ENCODE measurements around the gene RYK. TPM values are rescaled to one million over a fixed set of nuclear protein-coding genes. Genes with fewer than 3 reads are reported as not detected.

RYK gene
- total RNA-seq = 100 to 1,000 TPM in 3 of 4 donors, 10 to 100 TPM in 1; 92.7 to 133 (median 115) TPM

DNA sequence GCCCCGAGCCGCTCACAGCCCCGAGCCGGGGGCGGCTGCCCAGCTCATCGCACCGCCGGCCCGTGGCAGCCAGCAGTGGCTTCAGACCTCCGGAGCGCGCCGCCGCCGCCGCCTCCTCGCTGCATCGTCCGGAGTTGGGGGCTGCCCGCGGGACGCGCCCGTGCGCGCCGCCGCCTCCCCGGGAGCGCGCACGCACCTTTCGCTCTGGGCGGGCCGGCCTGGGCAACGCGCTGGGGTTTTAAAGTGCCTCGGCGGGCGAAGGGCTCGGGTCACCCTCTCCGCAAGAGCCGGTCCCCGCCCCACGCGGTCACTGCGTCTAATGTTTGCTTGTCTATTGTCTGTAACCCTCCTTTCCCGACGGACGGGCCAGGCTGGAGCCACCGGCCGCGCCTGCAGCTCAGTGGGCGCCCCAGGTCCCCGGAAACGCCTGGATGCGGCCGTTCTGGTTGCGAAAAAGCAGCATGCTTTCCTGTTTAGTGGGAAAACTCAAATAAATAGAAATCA lies at the start of gene RYK:
Gene RYK (minus strand): TSS at position 143 of the 504 bp plus-strand sequence. CDS start 205 bp downstream, outside the sequence.
- Histone ChIP-seq H3K9me3 (no peaks in the 10 kb centered on the region), H3K27ac (peak within 1 kb of the TSS; percentile 84 to 97 (median 95)), H3K4me3 (peak within 1 kb of the TSS; percentile 85 to 100), H3K36me3 (no peaks in the 10 kb centered on the region), H3K4me1 (peaks cover 0 to 57% (median 0%) of the 10 kb centered on the region in 3 donors), H3K27me3 (no peaks in the 10 kb centered on the region)
- peak; percentile 47 for TF ChIP-seq POLR2AphosphoS5 (IDR thresholded peaks at IDR 0.05)
- TF ChIP-seq POLR2A (IDR thresholded peaks at IDR 0.05) = peak; percentile 70 to 72
- TF ChIP-seq, protein P1, sequence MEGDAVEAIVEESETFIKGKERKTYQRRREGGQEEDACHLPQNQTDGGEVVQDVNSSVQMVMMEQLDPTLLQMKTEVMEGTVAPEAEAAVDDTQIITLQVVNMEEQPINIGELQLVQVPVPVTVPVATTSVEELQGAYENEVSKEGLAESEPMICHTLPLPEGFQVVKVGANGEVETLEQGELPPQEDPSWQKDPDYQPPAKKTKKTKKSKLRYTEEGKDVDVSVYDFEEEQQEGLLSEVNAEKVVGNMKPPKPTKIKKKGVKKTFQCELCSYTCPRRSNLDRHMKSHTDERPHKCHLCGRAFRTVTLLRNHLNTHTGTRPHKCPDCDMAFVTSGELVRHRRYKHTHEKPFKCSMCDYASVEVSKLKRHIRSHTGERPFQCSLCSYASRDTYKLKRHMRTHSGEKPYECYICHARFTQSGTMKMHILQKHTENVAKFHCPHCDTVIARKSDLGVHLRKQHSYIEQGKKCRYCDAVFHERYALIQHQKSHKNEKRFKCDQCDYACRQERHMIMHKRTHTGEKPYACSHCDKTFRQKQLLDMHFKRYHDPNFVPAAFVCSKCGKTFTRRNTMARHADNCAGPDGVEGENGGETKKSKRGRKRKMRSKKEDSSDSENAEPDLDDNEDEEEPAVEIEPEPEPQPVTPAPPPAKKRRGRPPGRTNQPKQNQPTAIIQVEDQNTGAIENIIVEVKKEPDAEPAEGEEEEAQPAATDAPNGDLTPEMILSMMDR (IDR thresholded peaks at IDR 0.05) = no peak
- no peak for TF ChIP-seq EP300 (IDR thresholded peaks at IDR 0.05)
- 0 to 1% methylated on average over 4 to 9 of the region's 59 CpGs for WGBS, 2 donors (ENCODE audit: low coverage in 1 of 2)
- ATAC-seq = peak; percentile 95

DNA sequence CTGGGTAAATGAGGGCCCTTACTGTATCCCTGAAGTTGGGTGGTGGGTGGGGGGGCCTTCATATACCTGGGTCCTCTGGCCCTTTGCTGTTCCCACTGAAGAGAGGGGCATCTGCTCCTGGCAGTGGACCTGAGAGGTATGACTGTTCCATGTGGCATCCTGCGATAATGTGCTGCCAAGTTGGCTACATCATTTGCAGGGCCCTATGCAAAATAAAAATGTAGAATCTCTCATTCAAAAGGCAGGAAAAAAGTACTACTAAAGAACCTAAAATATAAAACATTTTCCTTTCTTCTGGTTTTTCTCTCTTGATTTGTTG lies 49.2 kb upstream of the RYK start:
- TF ChIP-seq POLR2A (IDR thresholded peaks at IDR 0.05) (no peak), POLR2AphosphoS5 (IDR thresholded peaks at IDR 0.05) (no peak), EP300 (IDR thresholded peaks at IDR 0.05) (no peak)
- TF ChIP-seq, protein P1 (IDR thresholded peaks at IDR 0.05) = no peak
- Histone ChIP-seq H3K27ac (peak overlapping the region in 1 of 4 donors; percentile 3), H3K9me3 (no peaks in the 10 kb centered on the region), H3K36me3 (no peaks in the 10 kb centered on the region), H3K4me1 (peaks cover 0 to 4% (median 0%) of the 10 kb centered on the region in 3 donors), H3K4me3 (no peak overlapping the region), H3K27me3 (no peaks in the 10 kb centered on the region)
- WGBS, 2 donors (ENCODE audit: low coverage in 1 of 2) = 50% methylated on average over 1 of the region's 1 CpG; no CpG with 5 or more reads in 1 of the 2 donors
- ATAC-seq = peak; percentile 46

DNA sequence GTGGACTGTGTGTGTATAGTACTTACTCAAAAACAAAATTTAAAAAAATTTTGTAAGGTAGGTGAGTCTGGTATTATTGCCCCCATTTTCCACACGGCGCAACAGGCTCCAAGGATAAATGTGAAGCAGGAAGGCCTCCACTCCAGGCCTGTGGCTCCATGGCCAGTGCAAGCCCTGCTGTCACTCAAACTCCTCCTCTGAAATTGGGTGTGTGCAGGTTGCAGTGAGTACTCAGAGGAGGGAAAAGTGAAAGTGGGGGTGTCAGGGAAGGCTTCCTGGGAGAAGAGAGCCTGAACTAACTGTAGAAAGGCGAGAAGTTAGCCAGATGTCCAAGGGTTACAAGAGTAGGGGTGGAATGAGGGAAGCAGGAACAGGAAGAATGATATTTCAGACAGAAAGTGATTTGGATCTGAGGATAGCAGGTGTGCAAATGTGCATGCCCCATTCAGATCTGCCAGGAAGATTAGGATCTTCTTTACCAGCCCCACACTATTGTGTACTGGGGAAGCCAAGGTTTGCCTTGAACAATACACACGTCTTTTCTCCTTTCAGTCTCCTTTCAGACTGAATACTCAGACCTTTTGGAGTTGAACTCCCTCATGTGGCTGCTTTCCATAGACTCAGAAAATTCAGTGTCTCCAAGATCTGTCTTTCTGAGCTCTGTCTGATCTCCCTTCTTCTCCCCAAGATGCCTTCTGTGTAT lies 48.7 kb upstream of the RYK start:
- no peak for TF ChIP-seq EP300 (IDR thresholded peaks at IDR 0.05)
- TF ChIP-seq POLR2AphosphoS5 (IDR thresholded peaks at IDR 0.05) = no peak
- TF ChIP-seq, protein P1 (IDR thresholded peaks at IDR 0.05) = peak; percentile 23 to 62 (median 60)

DNA sequence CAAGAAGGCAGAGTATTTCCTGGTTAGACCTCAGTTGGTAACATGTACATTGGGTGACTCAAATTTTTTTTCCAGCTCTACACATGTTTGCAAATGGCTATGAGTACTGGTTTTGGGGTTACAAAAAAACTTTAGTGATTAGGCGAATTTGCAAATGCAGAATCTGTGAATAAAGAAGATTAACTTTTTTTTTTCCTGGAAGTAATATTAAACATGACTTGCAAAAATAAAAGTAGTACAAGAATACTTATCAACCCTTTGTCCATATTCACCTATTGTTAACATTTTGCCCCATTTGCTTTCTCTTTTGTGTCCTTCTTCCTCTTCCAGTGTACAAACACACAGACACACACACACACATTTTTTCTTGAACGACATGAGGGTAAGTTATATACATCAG lies 47.6 kb upstream of the RYK start:
- Histone ChIP-seq H3K9me3 (no peaks in the 10 kb centered on the region), H3K4me1 (peaks cover 0 to 4% (median 0%) of the 10 kb centered on the region in 3 donors), H3K27ac (no peak overlapping the region), H3K27me3 (no peaks in the 10 kb centered on the region), H3K4me3 (no peak overlapping the region), H3K36me3 (no peaks in the 10 kb centered on the region)
- 91 to 100% methylated on average over 2 of the region's 2 CpGs for WGBS, 2 donors (ENCODE audit: low coverage in 1 of 2)
- no peak for ATAC-seq
- TF ChIP-seq, protein P1 (IDR thresholded peaks at IDR 0.05) = no peak
- no peak for TF ChIP-seq POLR2AphosphoS5 (IDR thresholded peaks at IDR 0.05)
- no peak for TF ChIP-seq EP300 (IDR thresholded peaks at IDR 0.05)
- TF ChIP-seq POLR2A (IDR thresholded peaks at IDR 0.05) = no peak

More for the DNA sequence above, 48.7 kb upstream of the RYK start:
- H3K9me3 ChIP-seq = no peaks in the 10 kb centered on the region
- 50 to 56% methylated on average over 2 to 4 of the region's 4 CpGs for WGBS, 2 donors (ENCODE audit: low coverage in 1 of 2)
- peak; percentile 81 for ATAC-seq
- H3K36me3 ChIP-seq = no peaks in the 10 kb centered on the region
- peaks cover 0 to 4% (median 0%) of the 10 kb centered on the region in 3 donors for H3K4me1 ChIP-seq
- no peaks in the 10 kb centered on the region for H3K27me3 ChIP-seq
- H3K4me3 ChIP-seq = no peak overlapping the region
- peak overlapping the region in 1 of 4 donors; percentile 3 for H3K27ac ChIP-seq

DNA sequence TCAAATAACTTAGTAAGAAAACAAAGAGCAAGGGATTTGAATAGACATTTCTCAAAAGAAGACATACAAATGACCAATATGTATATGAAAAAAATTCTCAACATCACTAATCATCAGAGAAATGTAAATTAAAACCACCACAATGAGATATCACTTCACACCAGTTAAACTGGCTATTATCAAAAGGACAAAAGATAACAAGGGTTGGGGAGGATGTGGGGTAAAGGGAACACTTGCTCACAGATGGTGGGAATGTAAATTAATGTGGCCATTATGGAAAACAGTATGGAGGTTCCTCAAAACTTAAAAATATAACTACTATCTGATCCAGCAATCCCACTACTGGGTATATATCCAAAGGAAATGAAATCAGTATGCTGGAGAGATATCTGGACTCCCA lies 46.0 kb upstream of the RYK start:
- Histone ChIP-seq H3K27me3 (no peaks in the 10 kb centered on the region), H3K9me3 (no peaks in the 10 kb centered on the region), H3K27ac (no peak overlapping the region), H3K36me3 (no peaks in the 10 kb centered on the region), H3K4me1 (peaks cover 0 to 7% (median 0%) of the 10 kb centered on the region in 3 donors), H3K4me3 (no peak overlapping the region)
- ATAC-seq = no peak
- no peak for TF ChIP-seq EP300 (IDR thresholded peaks at IDR 0.05)

Measured in gastroesophageal sphincter (tissue), 4 donors.